RWPE1 (cell line): ENCODE measurements around the gene PRSS2.
A peak's percentile ranks its signal among the peaks of the same experiment; 100 is the strongest.

Experiments
- CTCF ChIA-PET: fragments of 350-600 bp; sonication (Branson Sonifier 250); formaldehyde crosslinking; extraction: SDS; loops from one replicate; lab custom pipeline; 2021; lab: Yijun Ruan, JAX
- POLR2A ChIA-PET: fragments of 400-600 bp; formaldehyde crosslinking; extraction: SDS; loops from one replicate; lab custom pipeline; 2020; ENCODE audit warnings: antibody characterized with exemption; ENCODE audit not compliant: low non-redundant PET; lab: Yijun Ruan, JAX
- DNase-seq: peaks from one replicate; pipeline ENCODE4 v3.0.0; 2012; ENCODE audit warnings: low spot score
- H3K27ac ChIP-seq: fragments of 450-650 bp; 2 replicates; pipeline ENCODE4 v1.5.1; 2017
- CTCF ChIP-seq: fragments of 450-650 bp; conservative IDR thresholded peaks from 2 replicates; pipeline ENCODE4 v1.5.1; 2017; ENCODE audit warnings: low read depth, mild to moderate bottlenecking

Gene PRSS2

GRCh38 chr7:142806957-142807356, 36.2 kb downstream of the PRSS2 start:
- no peak for DNase-seq
- no peak overlapping the region for H3K27ac ChIP-seq
- POLR2A ChIA-PET: no interaction called here
- no peak for TF ChIP-seq CTCF
- CTCF ChIA-PET: interaction anchor here (0.6 kb wide), 1 partner anchor 311 kb away, joined by 3 read pairs; no protein-coding TSS in a partner anchor

- no peak overlapping the region for H3K27ac ChIP-seq
- no peak for DNase-seq
- POLR2A ChIA-PET: no interaction called here
- CTCF ChIA-PET: interaction anchor here (1.4 kb wide), 1 partner anchor 25 kb away, joined by 5 read pairs; no protein-coding TSS in a partner anchor
- no peak for TF ChIP-seq CTCF
Observed at GRCh38 chr7:142807855-142808460, 37.2 kb downstream of the PRSS2 start.

GRCh38 chr7:142808461-142808801, 37.7 kb downstream of the PRSS2 start:
- POLR2A ChIA-PET: no interaction called here
- no peak for TF ChIP-seq CTCF
- DNase-seq: no peak
- H3K27ac ChIP-seq: no peak overlapping the region
- CTCF ChIA-PET: interaction anchor here (1.4 kb wide), 1 partner anchor 25 kb away, joined by 5 read pairs; no protein-coding TSS in a partner anchor

GRCh38 chr7:142808802-142809583, 38.2 kb downstream of the PRSS2 start:
- DNase-seq: no peak
- no peak overlapping the region for H3K27ac ChIP-seq
- CTCF ChIA-PET: interaction anchor here (0.6 to 1.4 kb wide), 2 partner anchors 26 to 274 kb away, joined by 3 to 5 read pairs; no protein-coding TSS in a partner anchor
- POLR2A ChIA-PET: no interaction called here
- TF ChIP-seq CTCF: no peak

- CTCF ChIA-PET: interaction anchor here (0.6 to 1.3 kb wide), 2 partner anchors 205 to 275 kb away, joined by 3 to 5 read pairs; no protein-coding TSS in a partner anchor
- POLR2A ChIA-PET: no interaction called here
- no peak overlapping the region for H3K27ac ChIP-seq
- DNase-seq: no peak
- TF ChIP-seq CTCF: no peak
Observed at GRCh38 chr7:142809671-142810070, 38.9 kb downstream of the PRSS2 start.

- no peak overlapping the region for H3K27ac ChIP-seq
- DNase-seq: peak; percentile 18
- peak; percentile 59 for TF ChIP-seq CTCF
Observed at GRCh38 chr7:142811154-142811737, 40.5 kb downstream of the PRSS2 start.

More at GRCh38 chr7:142811154-142811737, 40.5 kb downstream of the PRSS2 start:
- ChIA-PET POLR2A (no interaction called here), CTCF (interaction anchor here (0.5 to 1.9 kb wide), 4 partner anchors 179 to 314 kb away, joined by 3 to 5 read pairs (median 3); no protein-coding TSS in a partner anchor)
